Right kidney (tissue), 1 donor: ENCODE results near the gene SHF.

Experiments
- DNase-seq: peaks from one replicate; pipeline ENCODE4 v3.0.0-alpha.2; 2016

The SHF gene

GRCh38 chr15:45126535-45127158 is 61.1 kb downstream of the SHF start:
- no peak for DNase-seq

- no peak for DNase-seq
These were observed 64.4 kb downstream of the SHF start for GRCh38 chr15:45123397-45123796.

GRCh38 chr15:45122719-45123118 is 65.0 kb downstream of the SHF start:
- DNase-seq, result no peak

GRCh38 chr15:45121706-45122417 is 65.9 kb downstream of the SHF start:
- no peak for DNase-seq

GRCh38 chr15:45121020-45121419 is 66.7 kb downstream of the SHF start:
- no peak for DNase-seq

- DNase-seq, result no peak
These were observed 67.4 kb downstream of the SHF start for GRCh38 chr15:45120081-45120972.

GRCh38 chr15:45118996-45119395 is 68.8 kb downstream of the SHF start:
- DNase-seq, result no peak

GRCh38 chr15:45118131-45118588 is 69.6 kb downstream of the SHF start:
- DNase-seq, result peak; percentile 89

GRCh38 chr15:45117308-45118130 is 70.2 kb downstream of the SHF start:
- DNase-seq, result no peak
